ENCODE data around the gene HS3ST6. TPM values are rescaled to one million over a fixed set of nuclear protein-coding genes. Genes with fewer than 3 reads are reported as not detected.

Gene HS3ST6
- total and polyA plus RNA-seq, 3 donors from 2014 or later: 0.34 to 1.6 (median 0.94) TPM

GRCh38 chr16:1914988-1915387, 3.2 kb downstream of the HS3ST6 start:
- WGBS, 2 donors: 75 to 82% methylated on average over 8 of the region's 8 CpGs
- intact Hi-C loops (cut with DNase I; ENCODE audit: low total_unique reads): no loop called here

GRCh38 chr16:1914084-1914608, 4.1 kb downstream of the HS3ST6 start:
- no peaks in the 10 kb centered on the region for H3K9me3 ChIP-seq
- 51 to 58% methylated on average over 9 to 15 of the region's 15 CpGs for WGBS, 2 donors
- intact Hi-C loops (cut with DNase I; ENCODE audit: low total_unique reads): no loop called here
- no peak overlapping the region for H3K4me3 ChIP-seq
- TF ChIP-seq CTCF (IDR thresholded peaks at IDR 0.05): no peak
- no peak for TF ChIP-seq POLR2A (IDR thresholded peaks at IDR 0.05)
- DNase-seq: no peak
- H3K27me3 ChIP-seq: no peaks in the 10 kb centered on the region
- no peaks in the 10 kb centered on the region for H3K36me3 ChIP-seq (ENCODE audit: low read depth, missing control alignments)
- peaks cover 2% of the 10 kb centered on the region for H3K4me1 ChIP-seq
- H3K27ac ChIP-seq: no peak overlapping the region

More at GRCh38 chr16:1914988-1915387, 3.2 kb downstream of the HS3ST6 start:
- no peak overlapping the region for H3K4me3 ChIP-seq
- no peaks in the 10 kb centered on the region for H3K27me3 ChIP-seq
- DNase-seq: no peak
- TF ChIP-seq CTCF (IDR thresholded peaks at IDR 0.05) (no peak), POLR2A (IDR thresholded peaks at IDR 0.05) (no peak)
- H3K27ac ChIP-seq: no peak overlapping the region
- no peaks in the 10 kb centered on the region for H3K9me3 ChIP-seq
- peaks cover 2% of the 10 kb centered on the region for H3K4me1 ChIP-seq
- no peaks in the 10 kb centered on the region for H3K36me3 ChIP-seq (ENCODE audit: low read depth, missing control alignments)

GRCh38 chr16:1913327-1914083, 4.7 kb downstream of the HS3ST6 start:
- intact Hi-C loops (cut with DNase I; ENCODE audit: low total_unique reads): no loop called here
- Histone ChIP-seq H3K27me3 (no peaks in the 10 kb centered on the region), H3K27ac (no peak overlapping the region), H3K36me3 (ENCODE audit: low read depth, missing control alignments) (no peaks in the 10 kb centered on the region), H3K4me1 (peaks cover under 1% of the 10 kb centered on the region), H3K9me3 (no peaks in the 10 kb centered on the region), H3K4me3 (no peak overlapping the region)
- DNase-seq: no peak
- TF ChIP-seq POLR2A (IDR thresholded peaks at IDR 0.05) (no peak), CTCF (IDR thresholded peaks at IDR 0.05) (no peak)
- 57% methylated on average over 7 to 21 of the region's 21 CpGs for WGBS, 2 donors

GRCh38 chr16:1912215-1912543, 6.0 kb downstream of the HS3ST6 start:
- Histone ChIP-seq H3K4me1 (no peaks in the 10 kb centered on the region), H3K27ac (no peak overlapping the region), H3K27me3 (no peaks in the 10 kb centered on the region), H3K36me3 (ENCODE audit: low read depth, missing control alignments) (no peaks in the 10 kb centered on the region), H3K9me3 (no peaks in the 10 kb centered on the region), H3K4me3 (no peak overlapping the region)
- no peak for TF ChIP-seq CTCF (IDR thresholded peaks at IDR 0.05)
- TF ChIP-seq POLR2A (IDR thresholded peaks at IDR 0.05): no peak
- 73 to 90% methylated on average over 9 to 17 of the region's 17 CpGs for WGBS, 2 donors
- intact Hi-C loops (cut with DNase I; ENCODE audit: low total_unique reads): no loop called here
- DNase-seq: no peak
